ENCODE data around the gene TAF1A. TPM values are rescaled to one million over a fixed set of nuclear protein-coding genes. Genes with fewer than 3 reads are reported as not detected.

The TAF1A gene
- total and polyA plus RNA-seq, 10 of the 15 experiments (the other 5 are each of a cell fraction or from before 2014, with no cell fraction given), result 7.7 to 17.9 (median 12.0) TPM

- 73% methylated on average over 3 of the region's 3 CpGs for WGBS (ENCODE audit: insufficient coverage, insufficient replicate concordance, low lambda C conversion rate, missing lambda C conversion rate)
- Histone ChIP-seq H3K36me3 (ENCODE audit: control insufficient read depth in 2 of 2, insufficient read depth in 2 of 2, low read length in 1 of 2) (no peaks in the 10 kb centered on the region), H3K9ac (ENCODE audit: control insufficient read depth, insufficient read depth, low read length) (no peak overlapping the region), H4K20me1 (ENCODE audit: control insufficient read depth, insufficient read depth) (no peaks in the 10 kb centered on the region), H3K4me1 (ENCODE audit: control insufficient read depth, insufficient read depth, low read length) (no peaks in the 10 kb centered on the region), H3K4me2 (ENCODE audit: control insufficient read depth, insufficient read depth) (no peak overlapping the region), H3K79me2 (ENCODE audit: control insufficient read depth, insufficient read depth, low read length) (peaks cover 5% of the 10 kb centered on the region), H3K27me3 (replicated peaks in 1 of 2; ENCODE audit: control insufficient read depth in 2 of 2, insufficient read depth in 2 of 2, low read length in 1 of 2) (no peaks in the 10 kb centered on the region), H2AFZ (ENCODE audit: control insufficient read depth, low read depth, low read length) (no peak overlapping the region), H3K4me3 (no peak overlapping the region), H3K9me3 (replicated peaks; ENCODE audit: control insufficient read depth, insufficient read depth, low read length) (no peaks in the 10 kb centered on the region), H3K27ac (ENCODE audit: control insufficient read depth, insufficient read depth) (no peak overlapping the region)
- intact Hi-C loops (cut with micrococcal nuclease; ENCODE audit: unreplicated experiment) (no loop called here), in situ Hi-C loops (cut with MboI) (no loop called here)
- CTCF ChIA-PET, result no interaction called here
- no peak for TF ChIP-seq MEF2B (IDR thresholded peaks at IDR 0.05; ENCODE audit: partially characterized antibody, poor library complexity, severe bottlenecking)
- TF ChIP-seq EP300 (IDR thresholded peaks at IDR 0.05; ENCODE audit: borderline replicate concordance in 1 of 2, control insufficient read depth in 1 of 2, low read depth in 2 of 2, low read length in 2 of 2), result no peak
- no peak for TF ChIP-seq E2F4 (IDR thresholded peaks at IDR 0.05; ENCODE audit: low read depth, low read length)
- no peak for TF ChIP-seq MYC (IDR thresholded peaks at IDR 0.05; ENCODE audit: insufficient read depth, insufficient read length, insufficient replicate concordance, low read length, severe bottlenecking)
- no TSS peak for BruUV-seq (replicated peaks)
- DNase-seq (ENCODE audit: low read depth, low spot score) (no peak), FAIRE-seq (no peak), ATAC-seq (no peak)
- SMC1A ChIA-PET (ENCODE audit: uncharacterized antibody, unreplicated experiment), result interaction anchor here (0.7 to 2.0 kb wide), 3 partner anchors 13 to 1608 kb away, joined by 3 to 6 read pairs (median 3); no protein-coding TSS in a partner anchor
- POLR2A ChIA-PET, result interaction anchor here (0.5 kb wide), 1 partner anchor 199 kb away, joined by 3 read pairs; no protein-coding TSS in a partner anchor
- RAD21 ChIA-PET (ENCODE audit: unreplicated experiment), result no interaction called here
These were observed 5.1 kb upstream of the TAF1A start for GRCh38 chr1:222594789-222595188.

GRCh38 chr1:222592171-222592570 lies 2.4 kb upstream of the TAF1A start:
- no peak overlapping the region for H2AFZ ChIP-seq (ENCODE audit: control insufficient read depth, low read depth, low read length)
- ATAC-seq (no peak), FAIRE-seq (no peak), DNase-seq (ENCODE audit: low read depth, low spot score) (no peak)
- H3K9me3 ChIP-seq (replicated peaks; ENCODE audit: control insufficient read depth, insufficient read depth, low read length), result no peaks in the 10 kb centered on the region
- POLR2A ChIA-PET, result interaction anchor here (1.3 kb wide), 1 partner anchor 28 kb away, joined by 4 read pairs; no protein-coding TSS in a partner anchor
- H3K27me3 ChIP-seq (replicated peaks in 1 of 2; ENCODE audit: control insufficient read depth in 2 of 2, insufficient read depth in 2 of 2, low read length in 1 of 2), result no peaks in the 10 kb centered on the region
- CTCF ChIA-PET, result interaction anchor here (3.3 kb wide), 1 partner anchor 42 kb away, joined by 16 read pairs; no protein-coding TSS in a partner anchor
- no peak overlapping the region for H3K27ac ChIP-seq (ENCODE audit: control insufficient read depth, insufficient read depth)
- H3K9ac ChIP-seq (ENCODE audit: control insufficient read depth, insufficient read depth, low read length), result no peak overlapping the region
- H3K79me2 ChIP-seq (ENCODE audit: control insufficient read depth, insufficient read depth, low read length), result peaks cover 18% of the 10 kb centered on the region
- BruUV-seq (replicated peaks), result no TSS peak
- SMC1A ChIA-PET (ENCODE audit: uncharacterized antibody, unreplicated experiment), result interaction anchor here (1.4 to 1.6 kb wide), 2 partner anchors 22 to 44 kb away, joined by 3 to 4 read pairs; no protein-coding TSS in a partner anchor
- in situ Hi-C loops (cut with MboI) (no loop called here), intact Hi-C loops (cut with micrococcal nuclease; ENCODE audit: unreplicated experiment) (no loop called here)
- H4K20me1 ChIP-seq (ENCODE audit: control insufficient read depth, insufficient read depth), result no peaks in the 10 kb centered on the region
- RAD21 ChIA-PET (ENCODE audit: unreplicated experiment), result interaction anchor here (1.1 kb wide), 1 partner anchor 27 kb away, joined by 3 read pairs; no protein-coding TSS in a partner anchor
- H3K4me1 ChIP-seq (ENCODE audit: control insufficient read depth, insufficient read depth, low read length), result no peaks in the 10 kb centered on the region; the same call in 1 of the 2 replicates
- 71% methylated on average over 3 of the region's 3 CpGs for WGBS (ENCODE audit: insufficient coverage, insufficient replicate concordance, low lambda C conversion rate, missing lambda C conversion rate)
- H3K4me3 ChIP-seq, result no peak overlapping the region
- H3K36me3 ChIP-seq (ENCODE audit: control insufficient read depth in 2 of 2, insufficient read depth in 2 of 2, low read length in 1 of 2), result no peaks in the 10 kb centered on the region
- no peak overlapping the region for H3K4me2 ChIP-seq (ENCODE audit: control insufficient read depth, insufficient read depth)
- TF ChIP-seq SMAD5 (IDR thresholded peaks at IDR 0.05; ENCODE audit: low read depth), result no peak
- no peak for TF ChIP-seq PAX8 (IDR thresholded peaks at IDR 0.05)
- TF ChIP-seq IKZF1 (conservative IDR thresholded peaks at IDR 0.05), result no peak
- TF ChIP-seq RAD51 (IDR thresholded peaks at IDR 0.05), result no peak
- TF ChIP-seq, protein P1, sequence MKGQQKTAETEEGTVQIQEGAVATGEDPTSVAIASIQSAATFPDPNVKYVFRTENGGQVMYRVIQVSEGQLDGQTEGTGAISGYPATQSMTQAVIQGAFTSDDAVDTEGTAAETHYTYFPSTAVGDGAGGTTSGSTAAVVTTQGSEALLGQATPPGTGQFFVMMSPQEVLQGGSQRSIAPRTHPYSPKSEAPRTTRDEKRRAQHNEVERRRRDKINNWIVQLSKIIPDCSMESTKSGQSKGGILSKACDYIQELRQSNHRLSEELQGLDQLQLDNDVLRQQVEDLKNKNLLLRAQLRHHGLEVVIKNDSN (IDR thresholded peaks at IDR 0.05; ENCODE audit: borderline replicate concordance, extremely low read length, insufficient read depth, low read depth, low read length), result no peak
- TF ChIP-seq, protein P2, sequence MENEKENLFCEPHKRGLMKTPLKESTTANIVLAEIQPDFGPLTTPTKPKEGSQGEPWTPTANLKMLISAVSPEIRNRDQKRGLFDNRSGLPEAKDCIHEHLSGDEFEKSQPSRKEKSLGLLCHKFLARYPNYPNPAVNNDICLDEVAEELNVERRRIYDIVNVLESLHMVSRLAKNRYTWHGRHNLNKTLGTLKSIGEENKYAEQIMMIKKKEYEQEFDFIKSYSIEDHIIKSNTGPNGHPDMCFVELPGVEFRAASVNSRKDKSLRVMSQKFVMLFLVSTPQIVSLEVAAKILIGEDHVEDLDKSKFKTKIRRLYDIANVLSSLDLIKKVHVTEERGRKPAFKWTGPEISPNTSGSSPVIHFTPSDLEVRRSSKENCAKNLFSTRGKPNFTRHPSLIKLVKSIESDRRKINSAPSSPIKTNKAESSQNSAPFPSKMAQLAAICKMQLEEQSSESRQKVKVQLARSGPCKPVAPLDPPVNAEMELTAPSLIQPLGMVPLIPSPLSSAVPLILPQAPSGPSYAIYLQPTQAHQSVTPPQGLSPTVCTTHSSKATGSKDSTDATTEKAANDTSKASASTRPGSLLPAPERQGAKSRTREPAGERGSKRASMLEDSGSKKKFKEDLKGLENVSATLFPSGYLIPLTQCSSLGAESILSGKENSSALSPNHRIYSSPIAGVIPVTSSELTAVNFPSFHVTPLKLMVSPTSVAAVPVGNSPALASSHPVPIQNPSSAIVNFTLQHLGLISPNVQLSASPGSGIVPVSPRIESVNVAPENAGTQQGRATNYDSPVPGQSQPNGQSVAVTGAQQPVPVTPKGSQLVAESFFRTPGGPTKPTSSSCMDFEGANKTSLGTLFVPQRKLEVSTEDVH (IDR thresholded peaks at IDR 0.05; ENCODE audit: low read depth, partially characterized antibody), result no peak
- no peak for TF ChIP-seq SPI1 (IDR thresholded peaks at IDR 0.05; ENCODE audit: borderline replicate concordance, insufficient read depth, low read depth, low read length)

Data from GM12878 (cell line).